ENCODE data around the gene ANO4.
"Not testable (repeated sequence)": the region's sequence is repeated elsewhere in the genome, so short reads cannot be mapped to it uniquely, and the experiment has no call there.

Gene ANO4

DNA sequence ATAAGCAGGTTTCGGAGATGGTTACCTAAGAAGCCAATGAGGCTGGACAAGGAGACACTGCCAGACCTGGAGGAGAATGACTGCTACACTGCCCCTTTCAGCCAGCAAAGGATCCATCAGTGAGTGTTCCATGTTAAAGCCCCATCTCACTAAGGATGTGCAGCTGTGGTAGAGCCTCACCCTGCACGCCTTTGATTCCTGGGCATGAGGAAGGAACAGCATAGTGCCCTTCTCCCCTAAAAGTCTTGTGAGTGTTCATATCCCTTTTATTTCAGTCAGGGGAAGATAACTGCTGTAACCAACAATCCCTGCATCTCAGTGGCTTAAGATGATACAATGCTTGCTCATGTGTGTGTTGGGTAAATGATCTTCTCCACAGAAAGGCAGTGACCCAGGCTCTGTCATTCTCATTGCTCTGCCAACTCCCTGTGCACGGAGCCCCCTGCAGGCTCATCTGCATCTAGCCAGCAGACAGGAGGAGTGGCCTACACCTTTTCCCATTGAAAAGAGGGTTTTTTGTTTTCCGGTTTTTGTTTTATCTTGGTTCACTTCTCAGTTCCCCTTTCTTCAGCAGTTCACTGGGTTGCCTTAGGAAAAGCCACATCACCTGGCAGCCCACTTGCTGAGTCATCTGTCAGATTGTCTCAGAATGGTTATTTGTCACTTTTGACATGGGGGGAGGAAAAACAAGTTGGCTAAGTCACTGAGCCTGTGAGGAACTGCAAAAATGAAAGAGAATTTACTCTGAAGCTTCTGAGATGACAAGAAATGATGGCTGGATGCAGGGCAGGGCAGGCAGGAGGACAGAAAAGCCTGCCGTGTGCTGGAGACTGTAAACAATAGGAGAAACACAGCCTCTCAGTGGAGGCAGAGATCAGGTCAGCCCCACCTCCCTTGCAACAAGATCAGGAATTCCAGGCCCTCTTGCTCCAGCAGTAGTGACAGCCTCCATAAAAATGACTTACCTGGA lies 193.3 kb downstream of the ANO4 start:
- no peak for DNase-seq (ENCODE audit: low read depth, low spot score)

DNA sequence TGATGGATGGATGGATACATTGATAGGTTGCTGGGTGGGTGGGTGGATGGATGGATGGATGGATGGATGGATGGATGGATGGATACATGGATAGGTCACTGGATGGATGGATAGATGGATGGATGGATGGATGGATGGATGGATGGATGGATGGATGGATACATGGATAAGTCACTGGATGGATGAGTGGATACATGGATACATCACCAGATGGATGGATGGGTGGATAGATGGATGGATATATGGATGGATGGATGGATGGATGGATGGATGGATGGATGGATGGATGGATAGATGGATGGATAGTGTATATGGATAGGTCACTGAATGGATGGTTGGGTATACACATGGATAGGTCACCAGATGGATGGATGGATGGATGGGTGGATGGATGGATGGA lies 194.9 kb downstream of the ANO4 start:
- not testable (repeated sequence) for DNase-seq (ENCODE audit: low read depth, low spot score)

DNA sequence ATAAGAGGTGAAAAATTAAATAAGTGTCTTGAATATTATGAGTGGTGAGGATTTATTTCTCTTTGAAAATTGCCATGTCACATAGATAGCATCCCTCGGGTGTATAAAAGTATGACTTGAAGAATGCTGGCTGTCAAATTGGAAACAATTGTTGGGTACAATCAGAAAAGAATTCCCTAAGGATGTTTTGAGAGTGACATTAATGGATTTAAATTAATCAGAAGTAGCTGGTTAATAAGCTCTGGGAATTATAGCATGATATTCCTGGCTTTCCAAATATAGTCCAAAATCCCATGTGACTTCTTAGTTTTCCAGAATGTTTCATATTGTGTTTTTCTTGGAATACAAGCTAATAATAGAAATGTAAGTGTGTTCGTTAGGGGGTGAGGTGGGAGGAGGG lies 196.5 kb downstream of the ANO4 start:
- no peak for DNase-seq (ENCODE audit: low read depth, low spot score)

DNA sequence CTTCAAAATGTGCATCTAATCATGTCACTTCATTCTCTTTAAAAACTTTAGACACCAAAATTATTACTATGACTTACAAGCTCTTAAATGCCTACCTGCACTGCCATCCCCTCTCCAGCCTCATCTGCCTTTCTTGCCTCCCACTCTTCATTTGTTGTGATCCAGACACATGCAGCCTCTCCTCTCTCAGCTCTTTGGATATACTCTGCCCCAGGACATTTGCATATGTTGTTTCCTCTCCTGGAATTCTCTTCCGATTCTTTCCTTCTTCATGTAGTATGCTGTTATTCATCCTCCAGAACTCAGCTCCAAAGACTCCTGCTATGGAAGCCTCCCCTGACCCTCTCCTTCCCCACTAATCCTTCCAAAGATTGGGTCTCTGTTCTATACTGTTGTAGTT lies 197.6 kb downstream of the ANO4 start:
- DNase-seq (ENCODE audit: low read depth, low spot score): no peak

- no peak for DNase-seq (ENCODE audit: low read depth, low spot score)
These were observed 199.4 kb downstream of the ANO4 start for GRCh38 chr12:100993916-100994450.

DNA sequence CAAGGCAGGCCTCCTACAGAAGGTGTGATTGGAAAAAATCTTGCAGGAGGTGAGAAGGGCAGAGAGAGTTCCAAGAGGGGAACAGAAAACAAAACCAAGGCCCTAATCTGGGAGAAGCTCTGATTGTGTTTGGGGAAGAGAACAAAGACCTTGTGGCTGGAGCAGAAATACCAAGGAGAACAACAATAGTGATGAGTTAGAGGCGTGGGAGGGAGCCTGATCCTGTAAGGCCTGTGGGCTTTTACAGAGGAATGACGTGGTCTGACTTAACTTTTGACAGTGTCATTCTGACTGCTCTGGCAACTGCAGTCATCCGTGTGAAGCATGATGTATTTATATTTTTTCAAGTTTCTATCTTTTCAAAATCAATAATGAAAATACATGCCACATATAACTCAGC lies 200.6 kb downstream of the ANO4 start:
- DNase-seq (ENCODE audit: low read depth, low spot score): no peak

DNA sequence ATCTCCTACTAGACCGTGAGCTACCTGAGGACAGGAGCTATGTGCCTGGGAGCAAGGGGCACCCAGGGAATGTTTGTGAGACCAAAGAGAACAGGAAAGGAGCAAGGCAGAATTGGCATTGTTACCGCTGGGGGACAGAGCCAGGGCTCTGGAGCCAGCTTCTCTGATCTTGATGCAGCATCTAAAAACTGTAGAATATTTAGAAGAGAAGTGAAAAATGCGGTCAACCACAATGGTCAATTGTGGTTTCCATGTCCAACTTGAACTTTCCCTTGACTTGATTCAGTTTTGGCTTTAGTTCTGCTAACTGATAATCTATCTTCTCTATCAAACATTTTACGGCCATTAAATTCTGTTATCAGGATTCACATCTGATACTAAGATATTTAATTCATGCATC lies 201.2 kb downstream of the ANO4 start:
- no peak for DNase-seq (ENCODE audit: low read depth, low spot score)

- DNase-seq (ENCODE audit: low read depth, low spot score): no peak
These were observed 207.1 kb downstream of the ANO4 start for GRCh38 chr12:101001669-101002068.

GRCh38 chr12:101002696-101003419 lies 208.3 kb downstream of the ANO4 start:
- no peak for DNase-seq (ENCODE audit: low read depth, low spot score)

DNA sequence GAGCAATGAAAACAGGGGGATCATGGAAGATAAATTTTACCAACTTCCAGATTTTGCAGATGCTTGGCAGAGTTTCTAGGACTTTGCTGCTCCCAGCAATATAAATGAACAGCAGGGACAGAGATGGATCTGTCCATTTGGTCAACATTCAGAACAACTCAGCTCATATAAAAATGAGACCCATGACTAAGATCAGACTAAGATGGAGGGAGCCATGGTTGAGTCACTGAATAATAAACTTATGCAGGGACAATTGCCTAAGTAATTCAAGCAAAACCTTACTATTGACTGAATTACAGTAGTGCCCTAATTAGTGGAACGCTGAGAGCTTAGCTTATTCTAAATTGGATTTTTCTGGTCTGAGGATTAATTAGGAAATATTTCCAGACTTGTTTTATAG lies 210.3 kb downstream of the ANO4 start:
- DNase-seq (ENCODE audit: low read depth, low spot score): no peak

DNA sequence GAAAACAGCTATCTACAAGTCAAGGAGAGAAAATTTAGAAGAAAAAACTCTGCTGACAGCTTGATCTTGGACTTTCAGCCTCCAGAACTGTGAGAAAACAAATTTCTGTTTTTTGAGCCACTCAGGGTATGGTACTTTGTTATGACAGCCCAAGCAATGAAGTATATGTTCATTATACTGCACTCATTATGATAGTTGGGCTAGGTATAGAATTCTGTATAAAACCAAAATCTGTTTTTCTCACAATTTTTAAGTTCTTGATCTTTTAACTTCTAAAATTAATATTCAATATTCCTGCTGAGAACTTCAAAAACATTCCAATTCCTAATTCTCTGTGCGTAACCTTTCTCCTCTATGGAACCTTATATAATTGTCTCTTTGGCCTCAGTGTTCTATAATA lies 214.7 kb downstream of the ANO4 start:
- no peak for DNase-seq (ENCODE audit: low read depth, low spot score)

GRCh38 chr12:101010896-101011295 lies 216.3 kb downstream of the ANO4 start:
- no peak for DNase-seq (ENCODE audit: low read depth, low spot score)

DNA sequence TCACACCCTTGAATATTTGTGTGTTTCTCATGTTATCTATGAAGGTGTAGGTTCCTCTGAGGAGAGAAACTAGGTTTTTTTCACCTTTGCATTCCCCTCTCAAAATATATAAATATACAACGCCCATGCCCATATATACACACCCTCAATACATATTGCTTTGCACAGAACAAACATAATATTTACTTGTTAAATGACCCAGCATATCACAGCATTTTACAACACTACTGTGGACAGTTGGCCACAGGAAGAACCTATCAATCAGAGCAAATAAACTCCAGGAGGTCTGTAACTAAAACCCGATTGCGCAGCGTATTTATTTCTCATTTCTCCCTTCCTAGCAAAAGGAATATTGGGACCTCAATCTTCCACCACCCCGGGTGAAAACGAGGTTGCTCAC lies 219.4 kb downstream of the ANO4 start:
- DNase-seq (ENCODE audit: low read depth, low spot score): no peak

DNA sequence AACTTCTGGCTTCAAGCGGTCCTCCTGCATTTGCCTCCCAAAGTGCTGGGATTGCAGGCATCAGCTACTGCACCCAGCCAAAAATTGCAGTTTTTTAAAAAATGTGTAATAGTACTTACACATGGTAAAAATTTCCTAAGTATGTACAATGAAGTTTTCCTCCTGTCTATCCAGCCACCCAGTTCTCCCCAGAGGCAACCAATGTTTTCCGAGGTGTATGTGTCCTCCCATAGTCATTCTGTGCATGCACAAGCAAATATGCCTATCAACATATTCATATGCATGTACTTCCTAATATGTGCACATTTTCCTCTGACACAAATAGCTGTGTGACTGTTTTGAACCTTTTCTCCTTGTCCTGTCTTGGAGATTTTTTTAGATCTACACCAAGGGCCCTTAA lies 220.5 kb downstream of the ANO4 start:
- no peak for DNase-seq (ENCODE audit: low read depth, low spot score)

GRCh38 chr12:101018540-101018939 lies 224.0 kb downstream of the ANO4 start:
- DNase-seq (ENCODE audit: low read depth, low spot score): no peak

GRCh38 chr12:101019201-101019600 lies 224.6 kb downstream of the ANO4 start:
- no peak for DNase-seq (ENCODE audit: low read depth, low spot score)

- DNase-seq (ENCODE audit: low read depth, low spot score): no peak
These were observed 225.1 kb downstream of the ANO4 start for GRCh38 chr12:101019667-101020066.

GRCh38 chr12:101021442-101021841 lies 226.9 kb downstream of the ANO4 start:
- DNase-seq (ENCODE audit: low read depth, low spot score): no peak

- DNase-seq (ENCODE audit: low read depth, low spot score): no peak
These were observed 227.4 kb downstream of the ANO4 start for GRCh38 chr12:101021911-101022388.

DNA sequence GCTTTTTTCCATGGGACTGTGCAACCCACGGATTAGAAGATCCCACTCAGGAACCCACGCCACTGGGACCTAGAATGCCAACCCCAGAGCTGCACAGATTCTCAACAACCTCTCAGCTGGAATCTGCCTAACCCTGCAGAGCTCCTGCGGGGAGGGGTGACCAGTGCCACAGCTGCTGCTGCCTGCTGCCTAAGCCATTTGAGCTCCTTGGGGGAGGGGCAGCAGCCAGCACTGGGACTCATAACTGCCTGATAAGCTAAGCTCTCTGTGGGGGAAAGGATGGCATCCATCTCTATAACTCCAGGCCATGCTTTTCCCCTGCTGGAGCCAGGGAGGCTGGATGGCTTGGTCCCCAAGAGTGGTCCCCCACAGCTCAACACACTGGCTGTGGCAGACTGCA lies 232.6 kb downstream of the ANO4 start:
- DNase-seq (ENCODE audit: low read depth, low spot score): no peak

DNA sequence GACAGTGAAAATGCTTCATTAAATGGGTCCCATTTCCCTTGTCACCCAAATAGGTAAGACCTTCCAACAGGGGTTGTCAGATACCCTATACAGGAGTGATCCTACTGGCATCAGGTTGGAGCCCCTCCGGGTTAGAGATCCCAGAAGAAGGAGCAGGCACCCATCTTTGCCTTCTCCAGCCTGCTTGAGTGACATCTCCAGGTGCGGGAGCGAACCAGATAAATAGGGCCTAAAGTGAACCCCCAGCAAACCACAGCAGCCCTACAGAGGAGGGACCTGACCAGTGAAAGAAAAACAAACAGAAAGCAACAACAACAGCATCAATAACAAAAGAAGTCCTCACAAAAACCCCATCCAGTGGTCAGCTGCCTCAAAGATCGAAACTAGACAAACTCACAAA lies 233.2 kb downstream of the ANO4 start:
- DNase-seq (ENCODE audit: low read depth, low spot score): no peak

- DNase-seq (ENCODE audit: low read depth, low spot score): no peak
These were observed 243.8 kb downstream of the ANO4 start for GRCh38 chr12:101038289-101038871.
